H1 (cell line): ENCODE measurements around the gene AKIRIN2. TPM values are rescaled to one million over a fixed set of nuclear protein-coding genes. Genes with fewer than 3 reads are reported as not detected.
A peak's percentile ranks its signal among the peaks of the same experiment; 100 is the strongest.

Experiments
- CTCF ChIA-PET: fragments of 300-600 bp; sonication (Branson Sonifier 250); formaldehyde crosslinking; loops from one replicate; lab custom pipeline; 2021; ENCODE audit not compliant: partially characterized antibody; lab: Charles Lee
- POLR2A ChIA-PET: fragments of 300-600 bp; sonication (Branson Sonifier 250); formaldehyde crosslinking; loops from one replicate; lab custom pipeline; 2021; ENCODE audit warnings: inconsistent platforms; ENCODE audit not compliant: partially characterized antibody; lab: Charles Lee
- DNase-seq, 2 experiments: peaks; one replicate each; pipeline versions ENCODE4 v3.0.0 to v3.0.0-alpha.2; 2010 to 2022; ENCODE audit warnings: low spot score in 2 of 2, low read depth in 1 of 2, mixed read lengths in 1 of 2
- FAIRE-seq: peaks from 2 replicates; lab custom pipeline; 2011; peaks lifted over from hg19 to GRCh38; lab: Jason Lieb, UNC
- H2AFZ ChIP-seq: 2 replicates; pipeline ENCODE4 v1.8.1; 2012; ENCODE audit warnings: low read length, inconsistent platforms
- H2AK5ac ChIP-seq: 2 replicates; pipeline ENCODE4 v1.6.1; 2013; ENCODE audit warnings: low read depth, low read length
- H2BK120ac ChIP-seq: replicated peaks from 2 replicates; pipeline ENCODE3; 2013; ENCODE audit warnings: low read depth, low read length, inconsistent platforms
- H2BK12ac ChIP-seq: 2 replicates; pipeline ENCODE4 v1.6.1; 2013; ENCODE audit warnings: low read depth, low read length
- H2BK15ac ChIP-seq: 2 replicates; pipeline ENCODE4 v1.6.1; 2013; ENCODE audit warnings: low read length
- H2BK20ac ChIP-seq: 2 replicates; pipeline ENCODE4 v1.6.1; 2013; ENCODE audit warnings: low read length
- H2BK5ac ChIP-seq: 2 replicates; pipeline ENCODE4 v1.6.1; 2013; ENCODE audit warnings: low read depth, low read length
- H3K14ac ChIP-seq: 2 replicates; pipeline ENCODE4 v1.6.1; 2013; ENCODE audit warnings: inconsistent platforms; ENCODE audit not compliant: insufficient read length
- H3K18ac ChIP-seq: 2 replicates; pipeline ENCODE4 v1.6.1; 2013; ENCODE audit warnings: low read length; ENCODE audit errors: extremely low read depth
- H3K23ac ChIP-seq: 2 replicates; pipeline ENCODE4 v1.6.1; 2013; ENCODE audit warnings: inconsistent platforms; ENCODE audit not compliant: insufficient read length
- H3K23me2 ChIP-seq: 2 replicates; pipeline ENCODE4 v1.6.1; 2013; ENCODE audit warnings: low read depth, low read length
- H3K27ac ChIP-seq: 2 replicates; pipeline ENCODE4 v1.6.1; 2011; ENCODE audit warnings: low read depth, low read length, inconsistent platforms
- H3K27me3 ChIP-seq, 4 experiments: replicated peaks in 1 of 4; 1 replicate in 1 of 4; 2 replicates in 3 of 4; pipeline versions ENCODE4 v1.6.1 to v1.8.1; 2011 to 2013; ENCODE audit warnings: low read length in 3 of 4, mild to moderate bottlenecking in 3 of 4, inconsistent platforms in 2 of 4, mixed read lengths in 2 of 4, moderate library complexity in 1 of 4; ENCODE audit not compliant: control insufficient read depth in 3 of 4, insufficient read depth in 3 of 4; ENCODE audit errors: extremely low read depth in 1 of 4
- H3K36me3 ChIP-seq, 4 experiments: 2 replicates each; pipeline versions ENCODE4 v1.6.1 to v1.8.1; 2011 to 2013; ENCODE audit warnings: mild to moderate bottlenecking in 4 of 4, low read length in 3 of 4, moderate library complexity in 2 of 4, control low read depth in 1 of 4, inconsistent platforms in 1 of 4; ENCODE audit not compliant: insufficient read depth in 4 of 4, control insufficient read depth in 2 of 4
- H3K4ac ChIP-seq: replicated peaks from 2 replicates; pipeline ENCODE3; 2013; ENCODE audit warnings: low read length, low read depth, mixed read lengths, inconsistent platforms; ENCODE audit not compliant: insufficient read length
- H3K4me1 ChIP-seq, 4 experiments: replicated peaks in 1 of 4; 1 replicate in 1 of 4; 2 replicates in 3 of 4; pipeline versions ENCODE4 v1.6.1 to v1.8.1; 2011 to 2013; ENCODE audit warnings: low read length in 3 of 4, inconsistent platforms in 2 of 4, mixed read lengths in 1 of 4; ENCODE audit not compliant: insufficient read depth in 4 of 4, control insufficient read depth in 3 of 4
- H3K4me2 ChIP-seq, 2 experiments: 2 replicates each; pipeline versions ENCODE4 v1.6.1 to v1.8.1; 2011 to 2013; ENCODE audit warnings: low read depth in 2 of 2, low read length in 2 of 2, control low read depth in 1 of 2, inconsistent platforms in 1 of 2, mild to moderate bottlenecking in 1 of 2; ENCODE audit not compliant: insufficient read depth in 1 of 2
- H3K4me3 ChIP-seq, 4 experiments: fragments of 200-600, 300-600 bp in 1 of 4; sonication (generic), shearing (Covaris generic), sonication (Bioruptor Twin) in 1 of 4; 2 replicates each; pipeline versions ENCODE4 v1.5.1 to v1.8.1; 2011 to 2016; ENCODE audit warnings: low read length in 4 of 4, low read depth in 3 of 4, control low read depth in 2 of 4, inconsistent platforms in 2 of 4, mild to moderate bottlenecking in 2 of 4, mixed read lengths in 1 of 4, moderate library complexity in 1 of 4; ENCODE audit not compliant: insufficient read depth in 2 of 4; ENCODE audit errors: extremely low read depth in 1 of 4
- H3K56ac ChIP-seq: replicated peaks from 2 replicates; pipeline ENCODE3; 2013; ENCODE audit warnings: low read depth, mild to moderate bottlenecking, mixed read lengths, low read length, inconsistent platforms; ENCODE audit not compliant: insufficient read length
- H3K79me1 ChIP-seq: 2 replicates; pipeline ENCODE4 v1.6.1; 2013; ENCODE audit warnings: low read depth, low read length, control low read depth
- H3K79me2 ChIP-seq, 2 experiments: 2 replicates each; pipeline versions ENCODE4 v1.6.1 to v1.8.1; 2012 to 2013; ENCODE audit warnings: low read length in 2 of 2, mild to moderate bottlenecking in 2 of 2, inconsistent platforms in 1 of 2; ENCODE audit not compliant: insufficient read depth in 2 of 2, control insufficient read depth in 1 of 2
- H3K9ac ChIP-seq, 4 experiments: replicated peaks in 1 of 4; 1 replicate in 1 of 4; 2 replicates in 3 of 4; pipeline versions ENCODE4 v1.6.1 to v1.8.1; 2011 to 2013; ENCODE audit warnings: low read depth in 3 of 4, low read length in 3 of 4, control low read depth in 2 of 4, mild to moderate bottlenecking in 2 of 4, moderate library complexity in 2 of 4, inconsistent platforms in 1 of 4; ENCODE audit errors: extremely low read depth in 1 of 4
- H3K9me3 ChIP-seq, 2 experiments: 2 replicates each; pipeline versions ENCODE4 v1.6.1 to v1.8.1; 2012 to 2013; ENCODE audit warnings: mild to moderate bottlenecking in 2 of 2, moderate library complexity in 2 of 2, control low read depth in 1 of 2, inconsistent platforms in 1 of 2, low read depth in 1 of 2, low read length in 1 of 2, mixed read lengths in 1 of 2; ENCODE audit not compliant: insufficient read depth in 2 of 2
- H4K20me1 ChIP-seq, 2 experiments: replicated peaks in 1 of 2; 2 replicates each; pipeline versions ENCODE3 to v1.8.1; 2011 to 2013; ENCODE audit warnings: inconsistent platforms in 2 of 2, low read length in 2 of 2, mild to moderate bottlenecking in 1 of 2; ENCODE audit not compliant: insufficient read depth in 2 of 2, control insufficient read depth in 1 of 2
- H4K5ac ChIP-seq: 2 replicates; pipeline ENCODE4 v1.6.1; 2013; ENCODE audit warnings: low read length, low read depth, mixed read lengths, inconsistent platforms; ENCODE audit not compliant: insufficient read length
- H4K8ac ChIP-seq: 2 replicates; pipeline ENCODE4 v1.8.0; 2013; ENCODE audit warnings: mild to moderate bottlenecking, moderate library complexity, low read length, inconsistent platforms; ENCODE audit not compliant: insufficient read depth; ENCODE audit errors: extremely low read depth
- H4K91ac ChIP-seq: replicated peaks from 2 replicates; pipeline ENCODE3; 2013; ENCODE audit warnings: low read length, mixed read lengths, inconsistent platforms; ENCODE audit not compliant: insufficient read length
- BRCA1 ChIP-seq: IDR thresholded peaks from 2 replicates; pipeline ENCODE4 v1.6.1; 2012; ENCODE audit warnings: low read depth, low read length, improper control_type of control experiment
- CEBPB ChIP-seq: IDR thresholded peaks from 2 replicates; pipeline ENCODE4 v1.6.1; 2012; ENCODE audit warnings: low read depth, low read length
- CTBP2 ChIP-seq: IDR thresholded peaks from 2 replicates; pipeline ENCODE4 v1.7.0; 2011; ENCODE audit warnings: borderline replicate concordance, mild to moderate bottlenecking, moderate library complexity, mixed read lengths, low read length; ENCODE audit not compliant: insufficient read depth, insufficient read length
- JUND ChIP-seq: IDR thresholded peaks from 2 replicates; pipeline ENCODE4 v1.6.1; 2011; ENCODE audit warnings: mild to moderate bottlenecking, improper control_type of control experiment, low read length
- KDM5A ChIP-seq: fragments of 200-600 bp; IDR thresholded peaks from 2 replicates; pipeline ENCODE4 v1.7.1; 2012; ENCODE audit warnings: mild to moderate bottlenecking, low read length, inconsistent platforms, mixed read lengths
- RXRA ChIP-seq: IDR thresholded peaks from 2 replicates; pipeline ENCODE4 v1.6.1; 2011; ENCODE audit warnings: low read depth, mild to moderate bottlenecking, low read length, moderate library complexity; ENCODE audit not compliant: insufficient read depth
- SUZ12 ChIP-seq: fragments of 200-600 bp; sonication (generic); IDR thresholded peaks from 2 replicates; pipeline ENCODE4 v1.6.1; 2012; ENCODE audit warnings: mild to moderate bottlenecking, inconsistent platforms, low read length, moderate library complexity, mixed read lengths
- ZNF274 ChIP-seq: IDR thresholded peaks from 2 replicates; pipeline ENCODE4 v1.7.0; 2012; ENCODE audit warnings: low read length, borderline replicate concordance; ENCODE audit errors: extremely low read depth
- whole genome bisulfite sequencing, 2 experiments: shearing (Covaris generic) in 1 of 2; methylation state at CpG; one replicate each; pipeline versions ENCODE4 v1.1.6 to v1.1.7; 2013 to 2015; ENCODE audit warnings: low lambda C conversion rate in 2 of 2, mixed read lengths in 2 of 2, inconsistent platforms in 1 of 2, low coverage in 1 of 2, missing lambda C conversion rate in 1 of 2; ENCODE audit not compliant: insufficient replicate concordance in 2 of 2, insufficient coverage in 1 of 2, insufficient read length in 1 of 2; ENCODE audit errors: extremely low coverage in 1 of 2, missing lambda C conversion rate in 1 of 2; 5-methylcytosine and 5-hydroxymethylcytosine counted together
- polyA plus RNA-seq, 7 experiments: library from polyadenylated mRNA; depleted of rRNA in 3 of 7; stranded (reverse) in 5 of 7; unstranded in 2 of 7; fragments of >200 nt in 5 of 7; fragments of 200-250 nt in 2 of 7; gene quantifications; 1 replicate in 5 of 7; 2 replicates in 1 of 7; 4 replicates in 1 of 7; pipeline versions ENCODE4 v1.2.1 to v1.2.3, GENCODE V29; 2011 to 2013; ENCODE audit warnings: missing spikeins in 2 of 7, mixed read lengths in 2 of 7
- total RNA-seq: library from RNA; stranded (reverse); fragmentation: NEBNext Ultra II Directional; extraction: Animal tissue kit (Norgen Biotek cat#: 25700); gene quantifications from 2 replicates; pipeline ENCODE4 v1.2.1, GENCODE V29; 2021
- TF ChIP-seq, protein P1 (sequence below): IDR thresholded peaks from 2 replicates; pipeline ENCODE4 v1.6.1; 2012; ENCODE audit warnings: inconsistent platforms
- TF ChIP-seq, protein P2 (sequence below): IDR thresholded peaks from 2 replicates; pipeline ENCODE4 v1.6.1; 2012; ENCODE audit warnings: inconsistent platforms

AKIRIN2 gene
- total and polyA plus RNA-seq, 2 of the 8 experiments (the other 6 are each of a cell fraction or from before 2014, with no cell fraction given): 35.6 to 75.3 TPM

DNA sequence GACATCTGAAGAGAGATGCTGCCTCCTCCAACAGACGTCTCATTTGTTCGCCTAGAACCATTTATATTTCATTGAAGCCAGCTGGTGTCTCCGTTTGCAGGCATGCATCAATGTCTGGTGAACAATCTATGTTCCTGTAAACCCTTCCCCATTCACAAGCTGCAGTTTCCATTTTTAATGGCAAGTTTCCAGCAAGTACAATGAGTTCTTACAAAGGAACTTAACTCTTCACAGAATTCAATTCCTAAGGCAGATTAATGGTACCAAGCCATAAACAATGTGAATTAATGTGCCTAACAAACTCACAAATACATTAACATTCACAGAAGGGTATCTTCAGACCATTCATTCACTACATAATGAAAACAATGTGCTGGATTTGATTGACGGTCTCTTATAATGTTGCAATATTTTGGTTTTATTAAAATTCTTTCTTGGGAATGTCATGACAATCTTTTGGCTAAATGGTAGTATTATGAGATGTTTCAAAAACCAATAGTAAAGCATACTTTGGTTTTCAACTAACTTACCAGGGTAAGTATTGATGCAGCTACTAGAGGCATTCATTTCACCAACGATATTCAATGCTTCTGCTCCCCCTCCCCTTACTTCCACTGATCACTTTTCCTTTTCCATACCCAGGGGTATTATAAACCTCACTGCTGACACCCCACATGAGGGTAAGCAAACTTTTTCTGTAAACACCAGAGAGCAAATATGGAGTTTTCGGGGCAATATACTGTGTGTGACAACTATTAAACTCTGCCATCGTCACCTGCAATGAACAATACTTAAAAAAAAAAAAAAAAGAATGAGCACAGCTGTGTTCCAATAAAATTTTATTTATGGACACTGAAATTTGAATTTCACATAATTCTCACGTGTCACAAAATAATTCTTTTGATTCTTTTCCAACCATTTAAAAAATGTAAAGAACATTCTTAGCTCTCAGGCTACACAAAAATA lies 4.2 kb downstream of the AKIRIN2 start:
- Histone ChIP-seq H3K9ac (no peak overlapping the region), H3K9me3 (no peaks in the 10 kb centered on the region), H3K4me3 (peak overlapping the region; percentile 95 to 99 (median 95); a peak in 7 of 8 replicates), H3K36me3 (no peaks in the 10 kb centered on the region), H2BK12ac (no peak overlapping the region), H3K56ac (no peak overlapping the region), H4K5ac (no peak overlapping the region), H3K79me1 (no peaks in the 10 kb centered on the region), H3K23me2 (peaks cover 4% of the 10 kb centered on the region), H3K79me2 (peaks cover 59 to 91% of the 10 kb centered on the region in 2 experiments), H3K27me3 (no peaks in the 10 kb centered on the region), H2BK20ac (no peak overlapping the region), H2BK120ac (peak overlapping the region; percentile 77), H2BK5ac (no peak overlapping the region), H3K27ac (no peak overlapping the region), H3K4me1 (peaks cover 0 to 12% (median 0%) of the 10 kb centered on the region in 4 experiments; a peak in 3 of 7 replicates), H3K14ac (no peak overlapping the region), H3K4me2 (peak overlapping the region; percentile 58 to 77), H4K91ac (peak overlapping the region; percentile 70), H2AFZ (no peak overlapping the region), H4K8ac (no peak overlapping the region), H3K4ac (no peak overlapping the region), H2BK15ac (no peak overlapping the region), H3K23ac (no peak overlapping the region), H3K18ac (no peak overlapping the region), H2AK5ac (no peak overlapping the region), H4K20me1 (peaks cover 21 to 31% of the 10 kb centered on the region in 2 experiments)
- no peak for FAIRE-seq
- DNase-seq: no peak
- WGBS, 2 experiments: 53% methylated on average over 8 of the region's 8 CpGs; no CpG with 5 or more reads in 1 of the 2 experiments
- CTCF ChIA-PET: interaction anchor here (0.6 to 1.0 kb wide), 3 partner anchors 10 to 37 kb away, joined by 3 read pairs; no protein-coding TSS in a partner anchor
- POLR2A ChIA-PET: interaction anchor here (0.9 to 2.3 kb wide), 12 partner anchors 9 to 126 kb away, joined by 3 to 11 read pairs (median 3); no protein-coding TSS in a partner anchor
- TF ChIP-seq, protein P1, sequence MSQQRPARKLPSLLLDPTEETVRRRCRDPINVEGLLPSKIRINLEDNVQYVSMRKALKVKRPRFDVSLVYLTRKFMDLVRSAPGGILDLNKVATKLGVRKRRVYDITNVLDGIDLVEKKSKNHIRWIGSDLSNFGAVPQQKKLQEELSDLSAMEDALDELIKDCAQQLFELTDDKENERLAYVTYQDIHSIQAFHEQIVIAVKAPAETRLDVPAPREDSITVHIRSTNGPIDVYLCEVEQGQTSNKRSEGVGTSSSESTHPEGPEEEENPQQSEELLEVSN: no peak
- TF ChIP-seq, protein P2, sequence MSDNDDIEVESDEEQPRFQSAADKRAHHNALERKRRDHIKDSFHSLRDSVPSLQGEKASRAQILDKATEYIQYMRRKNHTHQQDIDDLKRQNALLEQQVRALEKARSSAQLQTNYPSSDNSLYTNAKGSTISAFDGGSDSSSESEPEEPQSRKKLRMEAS: no peak
- TF ChIP-seq CTBP2: no peak
- no peak for TF ChIP-seq SUZ12
- no peak for TF ChIP-seq JUND
- no peak for TF ChIP-seq RXRA
- TF ChIP-seq BRCA1: no peak
- TF ChIP-seq ZNF274: no peak
- TF ChIP-seq KDM5A: no peak
- no peak for TF ChIP-seq CEBPB
